ENCODE data around the gene ABCA1.
"Not testable (repeated sequence)": the region's sequence is repeated elsewhere in the genome, so short reads cannot be mapped to it uniquely, and the experiment has no call there.

The ABCA1 gene

GRCh38 chr9:104950838-104951237, 22.9 kb upstream of the ABCA1 start:
- ChIA-PET POLR2A (no interaction called here), CTCF (no interaction called here)
- TF ChIP-seq CTBP1 (IDR thresholded peaks at IDR 0.05; ENCODE audit: borderline replicate concordance) = no peak
- TF ChIP-seq ZNF384 (IDR thresholded peaks at IDR 0.05) = no peak
- no peak for TF ChIP-seq FOXK2 (IDR thresholded peaks at IDR 0.05)
- TF ChIP-seq HDGF (IDR thresholded peaks at IDR 0.05; ENCODE audit: borderline replicate concordance) = no peak
- no peak for TF ChIP-seq ARNT (IDR thresholded peaks at IDR 0.05)
- no peak for TF ChIP-seq FOXM1 (IDR thresholded peaks at IDR 0.05; ENCODE audit: borderline replicate concordance)
- no peak for TF ChIP-seq PKNOX1 (IDR thresholded peaks at IDR 0.05)
- no peak for TF ChIP-seq NFRKB (IDR thresholded peaks at IDR 0.05)
- TF ChIP-seq TARDBP (IDR thresholded peaks at IDR 0.05) = no peak
- TF ChIP-seq LEF1 (IDR thresholded peaks at IDR 0.05; ENCODE audit: borderline replicate concordance) = no peak
- no peak for TF ChIP-seq SP1 (IDR thresholded peaks at IDR 0.05)
- TF ChIP-seq SUZ12 (IDR thresholded peaks at IDR 0.05) = no peak
- TF ChIP-seq L3MBTL2 (conservative IDR thresholded peaks at IDR 0.05) = no peak
- TF ChIP-seq FOXA1 (IDR thresholded peaks at IDR 0.05) = no peak
- TF ChIP-seq ELF4 (IDR thresholded peaks at IDR 0.05) = no peak
- TF ChIP-seq BHLHE40 (IDR thresholded peaks at IDR 0.05; ENCODE audit: borderline replicate concordance) = no peak
- DNase-seq (ENCODE audit: extremely low spot score) = no peak

GRCh38 chr9:104948277-104948676, 20.3 kb upstream of the ABCA1 start:
- ChIA-PET CTCF (no interaction called here), POLR2A (no interaction called here)
- TF ChIP-seq SUZ12 (IDR thresholded peaks at IDR 0.05) = no peak
- TF ChIP-seq ZNF384 (IDR thresholded peaks at IDR 0.05) = no peak
- no peak for TF ChIP-seq L3MBTL2 (conservative IDR thresholded peaks at IDR 0.05)
- TF ChIP-seq FOXK2 (IDR thresholded peaks at IDR 0.05) = no peak
- TF ChIP-seq ELF4 (IDR thresholded peaks at IDR 0.05) = no peak
- no peak for TF ChIP-seq TARDBP (IDR thresholded peaks at IDR 0.05)
- TF ChIP-seq FOXA1 (IDR thresholded peaks at IDR 0.05) = no peak
- TF ChIP-seq LEF1 (IDR thresholded peaks at IDR 0.05; ENCODE audit: borderline replicate concordance) = no peak
- TF ChIP-seq CTBP1 (IDR thresholded peaks at IDR 0.05; ENCODE audit: borderline replicate concordance) = no peak
- no peak for TF ChIP-seq BHLHE40 (IDR thresholded peaks at IDR 0.05; ENCODE audit: borderline replicate concordance)
- no peak for TF ChIP-seq NFRKB (IDR thresholded peaks at IDR 0.05)
- no peak for TF ChIP-seq ARNT (IDR thresholded peaks at IDR 0.05)
- no peak for TF ChIP-seq SP1 (IDR thresholded peaks at IDR 0.05)
- TF ChIP-seq FOXM1 (IDR thresholded peaks at IDR 0.05; ENCODE audit: borderline replicate concordance) = no peak
- no peak for TF ChIP-seq PKNOX1 (IDR thresholded peaks at IDR 0.05)
- TF ChIP-seq HDGF (IDR thresholded peaks at IDR 0.05; ENCODE audit: borderline replicate concordance) = no peak
- no peak for DNase-seq (ENCODE audit: extremely low spot score)

GRCh38 chr9:104944871-104945270, 16.9 kb upstream of the ABCA1 start:
- TF ChIP-seq ARNT (IDR thresholded peaks at IDR 0.05) (no peak), TARDBP (IDR thresholded peaks at IDR 0.05) (no peak), ZNF384 (IDR thresholded peaks at IDR 0.05) (no peak), ELF4 (IDR thresholded peaks at IDR 0.05) (no peak), L3MBTL2 (conservative IDR thresholded peaks at IDR 0.05) (no peak), PKNOX1 (IDR thresholded peaks at IDR 0.05) (no peak), FOXK2 (IDR thresholded peaks at IDR 0.05) (no peak)
- no peak for DNase-seq (ENCODE audit: extremely low spot score)
- ChIA-PET CTCF (no interaction called here), POLR2A (no interaction called here)

- ChIA-PET CTCF (no interaction called here), POLR2A (no interaction called here)
- TF ChIP-seq HDGF (IDR thresholded peaks at IDR 0.05; ENCODE audit: borderline replicate concordance) (no peak), ELF4 (IDR thresholded peaks at IDR 0.05) (no peak), L3MBTL2 (conservative IDR thresholded peaks at IDR 0.05) (no peak), FOXA1 (IDR thresholded peaks at IDR 0.05) (no peak), ZNF384 (IDR thresholded peaks at IDR 0.05) (no peak), CTBP1 (IDR thresholded peaks at IDR 0.05; ENCODE audit: borderline replicate concordance) (no peak), TARDBP (IDR thresholded peaks at IDR 0.05) (no peak), NFRKB (IDR thresholded peaks at IDR 0.05) (no peak), SP1 (IDR thresholded peaks at IDR 0.05) (no peak), BHLHE40 (IDR thresholded peaks at IDR 0.05; ENCODE audit: borderline replicate concordance) (no peak), LEF1 (IDR thresholded peaks at IDR 0.05; ENCODE audit: borderline replicate concordance) (no peak), FOXM1 (IDR thresholded peaks at IDR 0.05; ENCODE audit: borderline replicate concordance) (no peak), PKNOX1 (IDR thresholded peaks at IDR 0.05) (no peak), ARNT (IDR thresholded peaks at IDR 0.05) (no peak), SUZ12 (IDR thresholded peaks at IDR 0.05) (no peak), FOXK2 (IDR thresholded peaks at IDR 0.05) (no peak)
- no peak for DNase-seq (ENCODE audit: extremely low spot score)
These were observed 16.4 kb upstream of the ABCA1 start for GRCh38 chr9:104944356-104944755.

GRCh38 chr9:104941597-104941996, 13.6 kb upstream of the ABCA1 start:
- DNase-seq (ENCODE audit: extremely low spot score) = no peak
- TF ChIP-seq NFRKB (IDR thresholded peaks at IDR 0.05) (no peak), SP1 (IDR thresholded peaks at IDR 0.05) (no peak), FOXK2 (IDR thresholded peaks at IDR 0.05) (no peak), HDGF (IDR thresholded peaks at IDR 0.05; ENCODE audit: borderline replicate concordance) (no peak), ZNF384 (IDR thresholded peaks at IDR 0.05) (no peak), FOXM1 (IDR thresholded peaks at IDR 0.05; ENCODE audit: borderline replicate concordance) (no peak), BHLHE40 (IDR thresholded peaks at IDR 0.05; ENCODE audit: borderline replicate concordance) (no peak), CTBP1 (IDR thresholded peaks at IDR 0.05; ENCODE audit: borderline replicate concordance) (no peak)
- ChIA-PET CTCF (no interaction called here), POLR2A (no interaction called here)

GRCh38 chr9:104936291-104936690, 8.3 kb upstream of the ABCA1 start:
- TF ChIP-seq L3MBTL2 (conservative IDR thresholded peaks at IDR 0.05) = no peak
- no peak for TF ChIP-seq ARNT (IDR thresholded peaks at IDR 0.05)
- TF ChIP-seq SP1 (IDR thresholded peaks at IDR 0.05) = no peak
- TF ChIP-seq BHLHE40 (IDR thresholded peaks at IDR 0.05; ENCODE audit: borderline replicate concordance) = no peak
- no peak for TF ChIP-seq ZNF384 (IDR thresholded peaks at IDR 0.05)
- no peak for TF ChIP-seq HDGF (IDR thresholded peaks at IDR 0.05; ENCODE audit: borderline replicate concordance)
- ChIA-PET POLR2A (no interaction called here), CTCF (no interaction called here)
- no peak for DNase-seq (ENCODE audit: extremely low spot score)

- DNase-seq (ENCODE audit: extremely low spot score); CTCF ChIA-PET; POLR2A ChIA-PET: not testable (repeated sequence)
These were observed 7.5 kb upstream of the ABCA1 start for GRCh38 chr9:104935501-104935810.
